ENCODE measurements around the gene DCTPP1.
"Not testable (repeated sequence)": the region's sequence is repeated elsewhere in the genome, so short reads cannot be mapped to it uniquely, and the experiment has no call there.

The DCTPP1 gene

DNA sequence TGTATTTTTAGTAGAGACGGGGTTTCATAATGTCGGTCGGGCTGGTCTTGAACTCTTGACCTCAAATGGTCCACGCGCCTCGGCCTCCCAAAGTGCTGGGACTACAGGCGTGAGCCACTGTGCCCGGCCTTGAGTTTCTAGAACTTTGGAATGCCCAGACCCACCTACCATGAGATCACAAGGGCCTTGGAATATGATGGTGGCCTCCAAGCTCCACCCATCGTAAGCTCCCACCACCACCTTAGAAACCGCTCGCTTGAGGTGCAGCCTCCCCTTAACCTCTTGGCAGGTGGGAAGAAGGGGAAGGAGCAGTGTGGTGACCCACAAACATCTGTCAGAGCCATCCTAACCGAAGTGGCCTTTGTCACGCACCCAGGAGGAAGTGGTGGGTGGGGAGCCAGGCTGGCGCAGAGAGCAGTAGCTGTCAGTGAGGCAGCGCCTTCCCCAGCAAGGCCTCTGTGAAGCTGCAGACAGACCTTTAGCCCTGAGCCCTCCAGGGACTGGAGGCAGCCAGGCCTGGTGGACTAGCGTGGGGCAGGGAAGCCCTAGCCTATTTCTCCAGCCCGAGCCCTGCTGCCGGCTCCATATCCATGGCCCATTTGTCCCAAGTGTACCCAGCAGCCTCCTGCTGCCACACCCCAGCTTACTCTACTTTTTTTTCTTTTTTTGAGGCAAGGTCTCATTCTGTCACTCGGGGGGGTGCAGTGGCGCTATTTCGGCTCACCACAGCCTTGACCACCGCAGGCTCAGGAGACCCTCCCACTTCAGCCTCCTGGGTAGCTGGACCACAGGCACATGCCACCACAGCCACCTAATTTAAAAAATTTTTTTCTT, 28.9 kb upstream of the DCTPP1 start:
- DNase-seq: peak; percentile 90
- H3K9me3 Mint-ChIP-seq: no peaks in the 10 kb centered on the region
- peaks cover 75% of the 10 kb centered on the region for H3K4me1 Mint-ChIP-seq (ENCODE audit: low read depth)
- peak overlapping the region; percentile 72 for H3K4me3 Mint-ChIP-seq
- H3K36me3 Mint-ChIP-seq (ENCODE audit: low read depth): no peaks in the 10 kb centered on the region
- no peaks in the 10 kb centered on the region for H3K27me3 Mint-ChIP-seq
- peak overlapping the region; percentile 95 for H3K27ac Mint-ChIP-seq

DNA sequence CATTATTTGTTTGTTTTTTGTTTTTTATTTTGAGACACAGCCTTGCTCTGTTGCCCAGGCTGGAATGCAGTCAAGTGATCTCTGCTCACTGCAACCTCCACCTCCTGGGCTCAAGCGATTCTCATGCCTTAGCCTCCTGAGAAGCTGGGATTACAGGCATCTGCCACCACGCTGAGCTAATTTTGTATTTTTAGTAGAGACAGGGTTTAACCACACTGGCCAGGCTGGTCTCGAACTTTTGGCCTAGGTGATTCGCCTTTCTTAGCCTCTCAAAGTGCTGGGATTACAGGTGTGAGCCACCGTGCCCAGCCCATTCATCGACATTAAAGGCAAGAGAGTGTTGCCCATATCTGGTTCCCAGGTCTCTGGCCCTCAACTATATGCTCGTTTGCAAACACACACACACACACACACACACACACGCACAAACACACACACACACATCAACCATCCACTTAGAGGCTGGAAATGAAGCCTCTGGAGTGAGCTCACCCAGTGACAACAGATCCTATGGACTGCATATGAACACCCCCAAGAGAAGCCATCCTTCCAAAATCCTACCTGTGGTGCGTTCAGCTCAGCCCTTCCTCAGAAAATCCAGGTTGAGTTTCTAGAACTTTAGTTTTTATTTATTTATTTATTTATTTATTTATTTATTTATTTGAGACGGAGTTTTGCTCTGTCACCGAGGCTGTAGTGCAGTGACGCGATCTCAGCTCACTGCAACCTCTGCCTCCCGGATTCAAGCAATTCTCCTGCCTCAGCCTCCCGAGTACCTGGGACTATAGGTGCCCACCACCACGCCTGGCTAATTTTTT, 28.1 kb upstream of the DCTPP1 start:
- peak overlapping the region; percentile 95 for H3K27ac Mint-ChIP-seq
- H3K9me3 Mint-ChIP-seq: no peaks in the 10 kb centered on the region
- H3K4me1 Mint-ChIP-seq (ENCODE audit: low read depth): peaks cover 70% of the 10 kb centered on the region
- no peak for DNase-seq
- no peaks in the 10 kb centered on the region for H3K36me3 Mint-ChIP-seq (ENCODE audit: low read depth)
- no peaks in the 10 kb centered on the region for H3K27me3 Mint-ChIP-seq
- peak overlapping the region; percentile 72 for H3K4me3 Mint-ChIP-seq

DNA sequence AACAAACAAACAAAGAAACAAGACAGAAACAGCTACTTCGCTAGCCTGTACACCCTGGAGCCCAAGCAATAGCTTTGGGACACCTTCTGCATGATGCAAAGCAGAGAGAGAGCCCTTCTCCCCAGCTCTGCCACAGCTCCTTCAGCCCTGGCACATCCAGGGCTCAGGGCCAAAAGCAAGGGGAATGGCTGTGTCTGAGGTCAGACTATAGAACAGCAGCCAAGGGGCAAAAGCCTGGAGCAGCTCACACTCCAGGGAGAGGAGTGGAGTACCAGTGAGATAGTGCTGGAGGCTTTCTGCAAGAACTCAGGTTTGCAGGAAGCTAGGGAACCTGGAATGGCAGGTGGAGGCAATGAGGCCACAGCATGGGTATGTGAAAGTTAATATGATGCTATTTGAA, 27.4 kb upstream of the DCTPP1 start:
- no peak for DNase-seq
- Mint-ChIP-seq H3K36me3 (ENCODE audit: low read depth) (no peaks in the 10 kb centered on the region), H3K9me3 (no peaks in the 10 kb centered on the region), H3K4me1 (ENCODE audit: low read depth) (peaks cover 73% of the 10 kb centered on the region), H3K4me3 (no peak overlapping the region), H3K27me3 (no peaks in the 10 kb centered on the region), H3K27ac (peak overlapping the region; percentile 69)

DNA sequence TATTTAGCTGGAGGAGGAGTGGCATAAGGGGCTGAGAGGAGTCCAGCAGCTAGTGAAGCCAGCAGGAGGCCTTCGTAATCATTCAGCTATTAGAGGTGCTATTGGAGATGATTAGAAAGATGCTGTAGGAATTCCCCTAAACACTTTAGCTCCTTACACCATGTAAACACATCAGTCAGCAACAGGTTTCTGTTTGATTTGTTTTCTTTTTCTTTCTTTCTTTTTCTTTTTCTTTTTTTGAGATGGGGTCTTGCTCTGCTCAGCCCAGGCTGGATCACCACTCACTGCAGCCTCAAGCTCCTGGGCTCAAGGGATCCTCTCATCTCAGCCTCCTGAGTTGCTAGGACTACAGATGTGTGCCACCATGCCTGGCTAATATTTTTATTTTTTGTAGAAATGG, 26.5 kb upstream of the DCTPP1 start:
- no peak for DNase-seq
- Mint-ChIP-seq H3K36me3 (ENCODE audit: low read depth) (no peaks in the 10 kb centered on the region), H3K4me3 (no peak overlapping the region), H3K9me3 (no peaks in the 10 kb centered on the region), H3K4me1 (ENCODE audit: low read depth) (peaks cover 69% of the 10 kb centered on the region), H3K27ac (peak overlapping the region; percentile 58), H3K27me3 (no peaks in the 10 kb centered on the region)

DNA sequence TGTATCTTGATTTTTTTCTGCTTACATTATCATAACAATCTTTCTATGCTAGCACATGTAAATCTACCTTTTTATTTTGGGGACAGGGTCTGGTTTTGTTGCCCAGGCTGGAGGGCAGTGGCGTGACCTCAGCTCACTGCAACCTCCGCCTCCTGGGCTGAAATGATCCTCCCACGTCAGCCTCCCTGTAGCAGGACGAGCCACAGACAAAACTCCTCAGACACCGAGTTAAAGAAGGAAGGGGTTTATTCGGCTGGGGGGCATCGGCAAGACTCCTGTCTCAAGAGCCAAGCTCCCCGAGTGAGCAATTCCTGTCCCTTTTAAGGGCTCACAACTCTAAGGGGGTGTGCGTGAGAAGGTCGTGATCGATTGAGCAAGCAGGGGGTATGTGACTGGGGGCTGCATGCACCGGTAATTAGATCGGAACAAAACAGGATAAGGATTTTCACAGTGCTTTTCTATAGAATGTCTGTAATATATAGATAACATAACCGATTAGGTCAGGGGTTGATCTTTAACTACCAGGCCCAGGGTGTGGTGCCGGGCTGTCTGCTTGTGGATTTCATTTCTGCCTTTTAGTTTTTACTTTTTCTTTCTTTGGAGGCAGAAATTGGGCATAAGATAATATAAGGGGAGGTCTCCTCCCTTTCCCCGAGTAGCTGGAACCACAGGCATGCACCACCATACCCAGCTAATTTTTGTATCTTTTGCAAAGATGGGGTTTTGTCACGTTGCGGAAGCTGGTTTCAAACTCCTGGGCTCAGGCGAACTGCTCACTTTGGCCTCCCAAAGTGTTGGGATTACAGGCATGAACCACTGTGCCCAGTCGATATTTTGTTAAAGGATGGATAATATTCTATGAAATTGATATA, 23.1 kb upstream of the DCTPP1 start:
- Mint-ChIP-seq H3K4me1 (ENCODE audit: low read depth) (peaks cover 64% of the 10 kb centered on the region), H3K4me3 (peak overlapping the region; percentile 6)
- H3K36me3 Mint-ChIP-seq (ENCODE audit: low read depth); H3K9me3 Mint-ChIP-seq; H3K27me3 Mint-ChIP-seq; H3K27ac Mint-ChIP-seq; DNase-seq: not testable (repeated sequence)

DNA sequence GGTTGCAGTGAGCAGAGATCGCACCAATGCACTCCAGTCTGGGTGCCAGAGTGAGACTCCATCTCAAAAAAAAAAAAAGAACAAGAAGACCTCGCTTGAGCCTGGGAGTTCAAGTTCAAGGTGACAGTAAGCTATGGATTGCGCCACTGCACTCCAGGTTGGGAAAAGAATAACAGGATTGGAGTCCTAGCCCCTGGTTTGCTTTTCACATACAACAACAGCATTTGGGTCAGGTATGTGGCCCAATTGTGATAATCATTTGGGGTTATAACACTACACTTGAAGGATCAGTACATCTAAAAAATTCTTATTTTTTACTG, 19.2 kb upstream of the DCTPP1 start:
- Mint-ChIP-seq H3K27ac (no peak overlapping the region), H3K4me3 (no peak overlapping the region), H3K27me3 (no peaks in the 10 kb centered on the region), H3K36me3 (ENCODE audit: low read depth) (peaks cover 17% of the 10 kb centered on the region), H3K9me3 (peaks cover 2% of the 10 kb centered on the region), H3K4me1 (ENCODE audit: low read depth) (peaks cover 46% of the 10 kb centered on the region)
- no peak for DNase-seq

DNA sequence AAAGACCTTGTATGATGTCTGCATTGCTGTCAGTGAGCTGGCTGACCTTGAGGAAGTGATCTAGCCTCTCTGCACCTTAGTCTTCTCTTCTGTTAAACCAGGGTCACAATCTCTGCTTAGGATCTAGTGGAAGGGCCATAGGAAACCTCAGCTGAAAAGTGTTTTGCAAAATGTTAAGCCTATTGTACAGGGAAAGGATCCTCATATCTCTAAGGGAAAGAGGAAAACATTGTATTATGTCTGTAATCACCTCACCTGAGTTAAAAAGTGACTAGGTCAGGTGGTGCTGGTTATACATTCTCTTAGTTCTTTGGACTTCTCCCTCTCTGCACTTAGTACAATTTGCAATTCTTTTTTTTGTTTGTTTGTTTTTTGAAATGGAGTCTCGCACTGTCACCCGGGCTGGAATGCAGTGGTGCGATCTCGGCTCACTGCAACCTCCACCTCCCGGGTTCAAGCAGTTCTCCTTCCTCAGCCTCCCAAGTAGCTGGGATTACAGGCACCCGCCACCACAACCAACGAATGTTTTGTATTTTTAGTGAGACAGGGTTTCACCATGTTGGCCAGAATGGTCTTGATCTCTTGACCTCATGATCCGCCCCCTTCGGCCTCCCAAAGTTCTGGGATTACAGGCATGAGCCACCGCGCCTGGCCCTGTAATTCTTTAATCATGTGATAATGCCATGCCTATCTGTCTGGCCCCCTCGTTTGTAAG, 17.8 kb upstream of the DCTPP1 start:
- Mint-ChIP-seq H3K27ac (no peak overlapping the region), H3K4me1 (ENCODE audit: low read depth) (peaks cover 50% of the 10 kb centered on the region), H3K27me3 (no peaks in the 10 kb centered on the region), H3K36me3 (ENCODE audit: low read depth) (peaks cover 29% of the 10 kb centered on the region), H3K4me3 (no peak overlapping the region), H3K9me3 (peaks cover 2% of the 10 kb centered on the region)
- DNase-seq: no peak

DNA sequence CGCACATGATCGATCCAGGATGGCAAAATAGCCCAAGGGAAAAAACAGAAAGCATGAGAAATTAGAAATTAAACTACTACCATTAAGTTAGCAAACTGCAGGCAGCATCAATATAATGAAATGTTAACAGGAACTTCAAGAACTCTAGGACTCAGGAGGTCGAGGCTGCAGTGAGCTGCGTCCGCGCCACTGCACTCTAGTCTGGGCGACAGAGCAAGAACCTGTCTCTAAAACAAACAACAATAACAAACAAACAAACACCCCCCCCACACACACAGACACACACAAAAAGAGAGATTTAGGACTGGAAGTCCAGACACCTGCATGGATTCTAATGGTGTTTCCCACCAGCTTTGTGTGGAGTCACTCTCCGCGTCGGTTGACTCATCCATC, 16.4 kb upstream of the DCTPP1 start:
- no peaks in the 10 kb centered on the region for H3K27me3 Mint-ChIP-seq
- no peak for DNase-seq
- peak overlapping the region; percentile 95 for H3K27ac Mint-ChIP-seq
- peaks cover 45% of the 10 kb centered on the region for H3K4me1 Mint-ChIP-seq (ENCODE audit: low read depth)
- peaks cover 2% of the 10 kb centered on the region for H3K9me3 Mint-ChIP-seq
- peaks cover 33% of the 10 kb centered on the region for H3K36me3 Mint-ChIP-seq (ENCODE audit: low read depth)
- peak overlapping the region; percentile 90 for H3K4me3 Mint-ChIP-seq

DNA sequence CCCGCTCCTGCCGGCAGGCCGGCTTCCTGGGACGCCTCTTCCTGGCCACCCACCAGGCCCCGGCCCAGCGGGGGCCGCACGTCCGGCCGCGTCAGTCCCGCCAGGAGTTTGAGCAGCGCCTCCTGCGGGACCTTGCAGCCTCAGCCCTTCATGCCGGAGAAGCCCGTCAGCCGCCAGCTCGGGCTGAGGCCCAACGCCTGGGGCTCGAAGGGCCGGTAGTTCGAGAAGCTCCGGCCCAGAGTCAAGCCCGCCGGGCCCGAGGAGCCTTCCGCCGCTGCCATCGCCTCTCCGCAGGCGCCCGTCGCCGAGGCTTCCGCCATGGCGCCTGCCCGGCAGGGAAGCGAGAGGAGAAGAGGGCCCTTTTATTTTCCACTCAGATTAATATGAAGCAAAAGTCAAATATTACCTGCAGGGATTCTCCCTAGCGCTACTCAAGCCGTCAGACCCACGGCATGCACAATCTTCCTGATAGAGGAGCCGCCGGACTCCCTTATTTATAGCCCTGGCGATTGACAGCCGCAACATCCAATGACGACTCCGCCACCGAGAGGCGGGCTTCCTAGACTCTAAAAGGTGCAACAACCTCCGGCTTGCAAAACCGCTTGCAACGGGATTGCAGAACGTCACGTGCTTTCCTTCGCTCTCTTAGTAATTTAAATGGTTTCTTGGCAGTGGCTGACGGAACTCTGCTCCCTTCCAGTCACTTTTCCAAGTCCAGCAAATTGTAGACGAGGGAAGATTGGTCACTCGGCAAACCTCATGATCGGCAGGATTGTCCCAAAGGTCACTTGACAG, 15.8 kb upstream of the DCTPP1 start, which contains the start of gene SEPHS2:
TSS of gene SEPHS2 (minus strand) at position 467 of the 795 bp plus-strand sequence. CDS start at position 320, 147 bp downstream.
- Mint-ChIP-seq H3K27ac (peak within 1 kb of the TSS; percentile 95), H3K4me3 (peak within 1 kb of the TSS; percentile 90), H3K4me1 (ENCODE audit: low read depth) (peaks cover 41% of the 10 kb centered on the region), H3K27me3 (no peaks in the 10 kb centered on the region), H3K36me3 (ENCODE audit: low read depth) (peaks cover 33% of the 10 kb centered on the region), H3K9me3 (peaks cover 2% of the 10 kb centered on the region)
- peak; percentile 98 for DNase-seq

DNA sequence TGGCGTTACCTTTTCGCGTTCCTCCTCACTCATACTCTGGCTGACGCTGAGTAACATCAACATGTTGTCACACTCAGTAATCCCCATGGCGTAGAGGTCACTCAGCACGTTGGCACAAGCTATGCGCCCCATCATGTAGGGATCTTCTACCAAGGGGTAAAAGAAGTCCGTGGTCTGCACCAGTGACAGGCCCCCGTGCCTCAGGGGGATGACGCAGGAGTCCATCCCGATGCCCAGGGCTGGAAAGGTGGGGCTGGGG, 15.2 kb upstream of the DCTPP1 start:
- peak overlapping the region; percentile 90 for H3K27ac Mint-ChIP-seq
- H3K36me3 Mint-ChIP-seq (ENCODE audit: low read depth): peaks cover 33% of the 10 kb centered on the region
- peaks cover 2% of the 10 kb centered on the region for H3K9me3 Mint-ChIP-seq
- H3K4me3 Mint-ChIP-seq: peak overlapping the region; percentile 90
- DNase-seq: no peak
- H3K27me3 Mint-ChIP-seq: no peaks in the 10 kb centered on the region
- H3K4me1 Mint-ChIP-seq (ENCODE audit: low read depth): peaks cover 36% of the 10 kb centered on the region

DNA sequence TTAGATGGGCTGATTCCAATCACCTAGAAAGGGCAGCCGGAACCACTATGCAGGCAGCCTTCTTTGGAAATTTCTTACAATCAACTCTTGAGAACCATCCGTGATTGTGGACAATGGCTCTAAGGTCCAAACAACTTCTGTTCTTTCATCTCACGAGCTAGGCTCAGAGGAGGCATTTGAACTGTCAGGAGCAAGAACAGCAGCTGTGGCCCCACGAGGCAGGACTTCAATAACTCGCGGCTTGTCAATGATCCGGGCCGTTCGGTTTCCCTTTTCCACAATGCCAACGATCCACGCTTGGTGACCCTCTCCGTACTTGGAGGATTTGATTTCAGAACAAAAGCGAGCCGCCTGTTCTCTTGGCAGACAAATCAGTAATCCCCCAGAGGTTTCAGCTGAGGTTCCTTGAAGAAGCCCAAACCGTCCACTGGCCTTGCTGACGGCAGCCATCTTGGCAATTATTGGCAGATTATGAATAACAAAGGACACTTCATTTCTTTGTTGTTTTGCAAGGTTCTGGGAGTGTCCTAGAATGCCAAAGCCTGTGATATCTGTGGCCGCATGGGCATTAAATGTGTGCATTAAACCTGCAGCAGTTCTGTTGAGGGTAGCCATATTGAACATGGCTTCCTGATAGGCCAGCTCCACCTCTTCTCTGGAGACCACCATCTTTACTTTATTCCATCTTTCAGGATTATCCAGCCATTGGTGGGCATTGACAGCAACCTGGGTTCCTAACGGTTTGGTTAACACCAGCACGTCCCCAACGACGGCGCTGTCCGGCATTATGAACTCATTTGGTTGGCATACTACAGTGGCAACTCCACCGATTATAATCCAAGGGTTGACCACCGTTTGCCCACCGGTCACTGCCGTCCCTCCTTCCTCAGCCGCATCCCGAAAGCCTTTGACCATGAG, 14.7 kb upstream of the DCTPP1 start:
- no peaks in the 10 kb centered on the region for H3K27me3 Mint-ChIP-seq
- H3K27ac Mint-ChIP-seq: peak overlapping the region; percentile 90
- H3K9me3 Mint-ChIP-seq: peaks cover 2% of the 10 kb centered on the region
- peaks cover 33% of the 10 kb centered on the region for H3K36me3 Mint-ChIP-seq (ENCODE audit: low read depth)
- H3K4me3 Mint-ChIP-seq: peak overlapping the region; percentile 90
- H3K4me1 Mint-ChIP-seq (ENCODE audit: low read depth): peaks cover 33% of the 10 kb centered on the region
- no peak for DNase-seq

DNA sequence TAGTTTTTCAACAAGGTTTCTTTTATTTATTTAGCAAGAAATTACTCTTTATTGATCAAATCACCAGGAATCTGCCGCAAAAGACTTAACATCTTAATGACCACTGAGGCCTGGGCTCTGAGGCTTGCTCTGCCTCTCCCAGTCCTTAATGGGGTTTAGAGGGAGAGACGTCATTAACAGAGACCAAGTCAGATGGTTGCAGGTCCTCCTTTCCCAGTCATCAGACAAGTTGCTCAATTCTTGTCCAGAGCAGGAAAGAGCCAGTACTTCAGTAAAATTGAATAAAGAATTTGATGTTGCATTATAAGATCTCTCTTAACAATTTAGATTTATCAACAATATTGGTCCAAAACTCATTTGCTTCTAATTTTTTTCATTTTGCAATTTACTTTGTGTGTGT, 13.8 kb upstream of the DCTPP1 start:
- Mint-ChIP-seq H3K4me1 (ENCODE audit: low read depth) (peaks cover 32% of the 10 kb centered on the region), H3K36me3 (ENCODE audit: low read depth) (peaks cover 33% of the 10 kb centered on the region), H3K27ac (peak overlapping the region; percentile 72), H3K27me3 (no peaks in the 10 kb centered on the region), H3K9me3 (peaks cover 2% of the 10 kb centered on the region), H3K4me3 (peak overlapping the region; percentile 90)
- DNase-seq: no peak
